K562 (cell line): ENCODE measurements around the gene BCAS3. TPM values are rescaled to one million over a fixed set of nuclear protein-coding genes. Genes with fewer than 3 reads are reported as not detected.

Experiments used
- ATAC-seq: fragments of 200-7000 bp; cut with Tn5 transposase; 3 replicates; pipeline ENCODE4 v1.9.1; 2020; ENCODE audit warnings: moderate library complexity
- BruUV-seq: library from RNA; stranded (reverse); fragments of 400-500 nt; replicated peaks from 2 replicates; lab custom pipeline; 2021; lab: Mats Ljungman, UMichigan
- CTCF ChIA-PET: fragments of 300-600 bp; formaldehyde crosslinking; extraction: SDS; loops from one replicate; lab custom pipeline; 2021; ENCODE audit warnings: low intra/inter-chr PET ratio; lab: Yijun Ruan, JAX
- POLR2A ChIA-PET: fragments of 300-600, 350-650 bp; sonication (Branson Sonifier 250); formaldehyde crosslinking; extraction: SDS; loops from one replicate; lab custom pipeline; 2021; ENCODE audit warnings: antibody characterized with exemption, inconsistent platforms; lab: Yijun Ruan, JAX
- DNase-seq, 4 experiments: peaks; one replicate each; pipeline versions ENCODE4 v3.0.0 to v3.0.0-alpha.2; 2011 to 2018; ENCODE audit warnings: low spot score in 3 of 4, mixed read lengths in 3 of 4; ENCODE audit errors: extremely low read depth in 1 of 4
- FAIRE-seq: peaks from 2 replicates; lab custom pipeline; 2011; peaks lifted over from hg19 to GRCh38; lab: Jason Lieb, UNC
- H2AFZ ChIP-seq: 2 replicates; pipeline ENCODE4 v1.6.0; 2011; ENCODE audit warnings: low read depth, low read length, control low read depth, inconsistent platforms
- H3K27ac ChIP-seq: fragments of 200-600 bp; 3 replicates; pipeline ENCODE4 v1.8.0; 2011; ENCODE audit warnings: low read depth, mild to moderate bottlenecking, control low read depth, inconsistent platforms, low read length, moderate library complexity, mixed read lengths; ENCODE audit errors: extremely low read depth
- H3K27me3 ChIP-seq, 2 experiments: fragments of 300-600 bp in 1 of 2; 2 replicates in 1 of 2; 3 replicates in 1 of 2; pipeline versions ENCODE4 v1.6.0 to v1.8.0; 2011; ENCODE audit warnings: inconsistent platforms in 2 of 2, low read length in 2 of 2, mild to moderate bottlenecking in 1 of 2, mixed read lengths in 1 of 2, moderate library complexity in 1 of 2; ENCODE audit not compliant: control insufficient read depth in 2 of 2, insufficient read depth in 2 of 2
- H3K36me3 ChIP-seq: fragments of 300-600 bp; 3 replicates; pipeline ENCODE4 v1.8.0; 2011; ENCODE audit warnings: mild to moderate bottlenecking, low read length, inconsistent platforms; ENCODE audit not compliant: control insufficient read depth, insufficient read depth
- H3K4me1 ChIP-seq, 2 experiments: fragments of 200-600 bp in 1 of 2; replicated peaks in 1 of 2; 2 replicates in 1 of 2; 3 replicates in 1 of 2; pipeline versions ENCODE4 v1.5.1 to v1.8.0; 2011; ENCODE audit warnings: inconsistent platforms in 2 of 2, low read length in 2 of 2, mild to moderate bottlenecking in 1 of 2, mixed read lengths in 1 of 2, moderate library complexity in 1 of 2; ENCODE audit not compliant: control insufficient read depth in 2 of 2, insufficient read depth in 2 of 2
- H3K4me2 ChIP-seq: 2 replicates; pipeline ENCODE4 v1.6.1; 2011; ENCODE audit warnings: low read length, control low read depth, inconsistent platforms, mixed read lengths; ENCODE audit not compliant: insufficient read depth
- H3K4me3 ChIP-seq: fragments of 200-600 bp; sonication (generic), shearing (Covaris generic); 2 replicates; pipeline ENCODE4 v1.5.1; 2016; ENCODE audit warnings: control low read depth, inconsistent platforms
- H3K79me2 ChIP-seq: fragments of 200-600 bp; 3 replicates; pipeline ENCODE4 v1.8.0; 2011; ENCODE audit warnings: low read length, inconsistent platforms; ENCODE audit not compliant: control insufficient read depth, insufficient read depth
- H3K9ac ChIP-seq, 2 experiments: 2 replicates each; pipeline versions ENCODE4 v1.6.0 to v1.6.1; 2011; ENCODE audit warnings: low read depth in 2 of 2, low read length in 2 of 2, control low read depth in 1 of 2, inconsistent platforms in 1 of 2, mild to moderate bottlenecking in 1 of 2, mixed read lengths in 1 of 2; ENCODE audit not compliant: insufficient read depth in 1 of 2
- H3K9me1 ChIP-seq: one replicate; pipeline ENCODE4 v1.6.0; 2011; ENCODE audit warnings: inconsistent platforms, mild to moderate bottlenecking, low read length, moderate library complexity; ENCODE audit not compliant: control insufficient read depth, insufficient read depth
- H3K9me3 ChIP-seq: replicated peaks from 2 replicates; pipeline ENCODE4 v1.5.1; 2011; ENCODE audit warnings: low read depth, low read length, inconsistent platforms; ENCODE audit not compliant: control insufficient read depth, insufficient read depth
- H4K20me1 ChIP-seq: replicated peaks from 2 replicates; pipeline ENCODE4 v1.6.1; 2011; ENCODE audit warnings: low read length, inconsistent platforms, mixed read lengths; ENCODE audit not compliant: control insufficient read depth, insufficient read depth
- ATF1 ChIP-seq, 2 experiments: fragments of 450-650 bp in 1 of 2; IDR thresholded peaks; 2 replicates each; pipeline ENCODE4 v1.6.1; 2016; ENCODE audit warnings: missing compliant biosample characterization in 1 of 2, missing genetic modification characterization in 1 of 2
- DNMT1 ChIP-seq: fragments of 450-650 bp; IDR thresholded peaks from 2 replicates; pipeline ENCODE4 v1.6.1; 2016; ENCODE audit warnings: antibody characterized with exemption, mild to moderate bottlenecking
- ESRRA ChIP-seq: fragments of 450-650 bp; IDR thresholded peaks from 2 replicates; pipeline ENCODE4 v1.6.1; 2014; ENCODE audit warnings: low read depth, mild to moderate bottlenecking, moderate library complexity, borderline replicate concordance
- FOS ChIP-seq: IDR thresholded peaks from 3 replicates; pipeline ENCODE4 v1.6.1; 2011; ENCODE audit not compliant: insufficient read length; ENCODE audit errors: extremely low read depth
- KAT2B ChIP-seq: IDR thresholded peaks from one replicate; pipeline ENCODE4 v1.6.1; 2012; ENCODE audit warnings: low read depth, mild to moderate bottlenecking, control low read depth, inconsistent platforms, low read length, moderate library complexity
- MEF2A ChIP-seq: IDR thresholded peaks from 2 replicates; pipeline ENCODE4 v1.6.1; 2011; ENCODE audit warnings: low read depth, mild to moderate bottlenecking, low read length, moderate library complexity; ENCODE audit not compliant: control insufficient read depth
- MTA1 ChIP-seq: fragments of 450-650 bp; IDR thresholded peaks from 2 replicates; pipeline ENCODE4 v1.6.1; 2017; ENCODE audit warnings: borderline replicate concordance
- NBN ChIP-seq: fragments of 450-650 bp; IDR thresholded peaks from 2 replicates; pipeline ENCODE4 v1.6.1; 2016; ENCODE audit warnings: low read depth, mild to moderate bottlenecking
- PCBP1 ChIP-seq: fragments of 200-400 bp; formaldehyde crosslinking; IDR thresholded peaks from 2 replicates; pipeline ENCODE4 v1.6.1; 2018; ENCODE audit warnings: mild to moderate bottlenecking, low read depth, low read length; ENCODE audit not compliant: poor library complexity, severe bottlenecking
- TEAD1 ChIP-seq, 2 experiments: fragments of 450-650 bp in 1 of 2; sonication (generic) in 1 of 2; formaldehyde crosslinking; IDR thresholded peaks; 2 replicates each; pipeline versions ENCODE4 v1.4.0 to v1.8.0; 2020 to 2022; ENCODE audit warnings: mild to moderate bottlenecking in 2 of 2, missing genetic modification reagents in 1 of 2
- YBX1 ChIP-seq: fragments of 450-650 bp; IDR thresholded peaks from 2 replicates; pipeline ENCODE4 v1.7.1; 2016; ENCODE audit warnings: mild to moderate bottlenecking
- ZNF134 ChIP-seq: fragments of 250-450 bp; sonication (Bioruptor Pico); conservative IDR thresholded peaks from 2 replicates; pipeline ENCODE4 v1.4.0; 2020
- ZNF217 ChIP-seq: sonication (generic); formaldehyde crosslinking; IDR thresholded peaks from 2 replicates; pipeline ENCODE4 v1.8.0; 2022; ENCODE audit warnings: mild to moderate bottlenecking, missing genetic modification reagents
- WGBS: fragments of 100-300 bp; shearing (Covaris generic); methylation state at CpG from one replicate; pipeline ENCODE4 v1.1.6; 2016; ENCODE audit warnings: low coverage, mixed read lengths; ENCODE audit not compliant: insufficient coverage; ENCODE audit errors: missing lambda C conversion rate; 5-methylcytosine and 5-hydroxymethylcytosine counted together
- in situ Hi-C: fragments of 300-500 bp; cut with MboI; formaldehyde crosslinking; loops from 4 replicates; pipeline ENCODE4 v1.15.0; 2018; ENCODE audit warnings: inconsistent platforms, mixed read lengths
- intact Hi-C: fragments of 100-400 bp; cut with micrococcal nuclease; formaldehyde crosslinking; loops from 2 replicates; pipeline ENCODE4 v1.14.2; 2022
- polyA plus RNA-seq, 8 experiments: library from polyadenylated mRNA; depleted of rRNA in 4 of 8; stranded (reverse) in 5 of 8; unstranded in 3 of 8; fragments of >200 nt; fragmentation: Nextera tagmentation in 2 of 8; fragmentation: Illumina TruSeq in 1 of 8; extraction: Ambion mirVana in 2 of 8; extraction: Trizol in 1 of 8; gene quantifications; 2 replicates each; pipeline versions ENCODE4 v1.2.1 to v1.2.3, GENCODE V29; 2011 to 2014; ENCODE audit warnings: inconsistent platforms in 1 of 8, missing spikeins in 1 of 8
- total RNA-seq, 7 experiments: library from RNA; depleted of rRNA in 6 of 7; stranded (reverse); fragments of >200 nt in 6 of 7; fragmentation: Illumina TruSeq in 2 of 7; extraction: Trizol in 2 of 7; gene quantifications; 2 replicates each; pipeline versions ENCODE4 v1.2.1 to v1.2.3, GENCODE V29; 2011 to 2021; ENCODE audit warnings: low replicate concordance in 1 of 7
- TF ChIP-seq, protein P1 (sequence below): fragments of 250-450 bp; sonication (Bioruptor Pico); IDR thresholded peaks from 2 replicates; pipeline ENCODE4 v1.4.0; 2020
- TF ChIP-seq, protein P2 (sequence below): fragments of 450-650 bp; IDR thresholded peaks from 2 replicates; pipeline ENCODE4 v1.6.1; 2017; ENCODE audit warnings: antibody characterized with exemption

BCAS3 gene
- total and polyA plus RNA-seq, 9 of the 15 experiments (the other 6 are each of a cell fraction or from before 2014, with no cell fraction given): 1.9 to 5.5 (median 3.5) TPM

GRCh38 chr17:61323003-61323908 is 645.6 kb downstream of the BCAS3 start:
- Histone ChIP-seq H3K9me3 (no peaks in the 10 kb centered on the region), H3K27ac (no peak overlapping the region), H3K9me1 (no peaks in the 10 kb centered on the region), H3K79me2 (no peaks in the 10 kb centered on the region), H4K20me1 (no peaks in the 10 kb centered on the region; the same call in 1 of the 2 replicates), H3K4me1 (no peaks in the 10 kb centered on the region), H3K36me3 (no peaks in the 10 kb centered on the region), H3K4me2 (no peak overlapping the region), H3K27me3 (peaks cover 18 to 24% of the 10 kb centered on the region in 2 experiments; a peak in 4 of 5 replicates), H3K4me3 (no peak overlapping the region), H3K9ac (no peak overlapping the region), H2AFZ (no peak overlapping the region)
- 1% methylated on average over 12 of the region's 13 CpGs for WGBS
- in situ Hi-C loops (no loop called here), intact Hi-C loops (no loop called here)
- no TSS peak for BruUV-seq
- DNase-seq (no peak), FAIRE-seq (no peak), ATAC-seq (no peak)
- CTCF ChIA-PET: no interaction called here
- POLR2A ChIA-PET: interaction anchor here (0.6 to 1.0 kb wide), 3 partner anchors 13 to 48 kb away, joined by 3 to 4 read pairs (median 3); no protein-coding TSS in a partner anchor
- TF ChIP-seq TEAD1 (CRISPR knock-in tag; IDR thresholded peaks at IDR 0.05) (no peak), ATF1 (CRISPR knock-in tag; IDR thresholded peaks at IDR 0.05) (no peak), ATF1 (tag; IDR thresholded peaks at IDR 0.05) (no peak), ESRRA (no peak), NBN (no peak), KAT2B (no peak), MTA1 (no peak), ZNF217 (CRISPR knock-in tag) (no peak), PCBP1 (no peak), MEF2A (no peak), YBX1 (no peak), DNMT1 (no peak), ZNF134 (no peak), FOS (no peak)
- TF ChIP-seq, protein P1, sequence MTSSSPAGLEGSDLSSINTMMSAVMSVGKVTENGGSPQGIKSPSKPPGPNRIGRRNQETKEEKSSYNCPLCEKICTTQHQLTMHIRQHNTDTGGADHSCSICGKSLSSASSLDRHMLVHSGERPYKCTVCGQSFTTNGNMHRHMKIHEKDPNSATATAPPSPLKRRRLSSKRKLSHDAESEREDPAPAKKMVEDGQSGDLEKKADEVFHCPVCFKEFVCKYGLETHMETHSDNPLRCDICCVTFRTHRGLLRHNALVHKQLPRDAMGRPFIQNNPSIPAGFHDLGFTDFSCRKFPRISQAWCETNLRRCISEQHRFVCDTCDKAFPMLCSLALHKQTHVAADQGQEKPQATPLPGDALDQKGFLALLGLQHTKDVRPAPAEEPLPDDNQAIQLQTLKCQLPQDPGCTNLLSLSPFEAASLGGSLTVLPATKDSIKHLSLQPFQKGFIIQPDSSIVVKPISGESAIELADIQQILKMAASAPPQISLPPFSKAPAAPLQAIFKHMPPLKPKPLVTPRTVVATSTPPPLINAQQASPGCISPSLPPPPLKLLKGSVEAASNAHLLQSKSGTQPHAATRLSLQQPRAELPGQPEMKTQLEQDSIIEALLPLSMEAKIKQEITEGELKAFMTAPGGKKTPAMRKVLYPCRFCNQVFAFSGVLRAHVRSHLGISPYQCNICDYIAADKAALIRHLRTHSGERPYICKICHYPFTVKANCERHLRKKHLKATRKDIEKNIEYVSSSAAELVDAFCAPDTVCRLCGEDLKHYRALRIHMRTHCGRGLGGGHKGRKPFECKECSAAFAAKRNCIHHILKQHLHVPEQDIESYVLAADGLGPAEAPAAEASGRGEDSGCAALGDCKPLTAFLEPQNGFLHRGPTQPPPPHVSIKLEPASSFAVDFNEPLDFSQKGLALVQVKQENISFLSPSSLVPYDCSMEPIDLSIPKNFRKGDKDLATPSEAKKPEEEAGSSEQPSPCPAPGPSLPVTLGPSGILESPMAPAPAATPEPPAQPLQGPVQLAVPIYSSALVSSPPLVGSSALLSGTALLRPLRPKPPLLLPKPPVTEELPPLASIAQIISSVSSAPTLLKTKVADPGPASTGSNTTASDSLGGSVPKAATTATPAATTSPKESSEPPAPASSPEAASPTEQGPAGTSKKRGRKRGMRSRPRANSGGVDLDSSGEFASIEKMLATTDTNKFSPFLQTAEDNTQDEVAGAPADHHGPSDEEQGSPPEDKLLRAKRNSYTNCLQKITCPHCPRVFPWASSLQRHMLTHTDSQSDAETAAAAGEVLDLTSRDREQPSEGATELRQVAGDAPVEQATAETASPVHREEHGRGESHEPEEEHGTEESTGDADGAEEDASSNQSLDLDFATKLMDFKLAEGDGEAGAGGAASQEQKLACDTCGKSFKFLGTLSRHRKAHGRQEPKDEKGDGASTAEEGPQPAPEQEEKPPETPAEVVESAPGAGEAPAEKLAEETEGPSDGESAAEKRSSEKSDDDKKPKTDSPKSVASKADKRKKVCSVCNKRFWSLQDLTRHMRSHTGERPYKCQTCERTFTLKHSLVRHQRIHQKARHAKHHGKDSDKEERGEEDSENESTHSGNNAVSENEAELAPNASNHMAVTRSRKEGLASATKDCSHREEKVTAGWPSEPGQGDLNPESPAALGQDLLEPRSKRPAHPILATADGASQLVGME (CRISPR knock-in tag): no peak
- TF ChIP-seq, protein P2, sequence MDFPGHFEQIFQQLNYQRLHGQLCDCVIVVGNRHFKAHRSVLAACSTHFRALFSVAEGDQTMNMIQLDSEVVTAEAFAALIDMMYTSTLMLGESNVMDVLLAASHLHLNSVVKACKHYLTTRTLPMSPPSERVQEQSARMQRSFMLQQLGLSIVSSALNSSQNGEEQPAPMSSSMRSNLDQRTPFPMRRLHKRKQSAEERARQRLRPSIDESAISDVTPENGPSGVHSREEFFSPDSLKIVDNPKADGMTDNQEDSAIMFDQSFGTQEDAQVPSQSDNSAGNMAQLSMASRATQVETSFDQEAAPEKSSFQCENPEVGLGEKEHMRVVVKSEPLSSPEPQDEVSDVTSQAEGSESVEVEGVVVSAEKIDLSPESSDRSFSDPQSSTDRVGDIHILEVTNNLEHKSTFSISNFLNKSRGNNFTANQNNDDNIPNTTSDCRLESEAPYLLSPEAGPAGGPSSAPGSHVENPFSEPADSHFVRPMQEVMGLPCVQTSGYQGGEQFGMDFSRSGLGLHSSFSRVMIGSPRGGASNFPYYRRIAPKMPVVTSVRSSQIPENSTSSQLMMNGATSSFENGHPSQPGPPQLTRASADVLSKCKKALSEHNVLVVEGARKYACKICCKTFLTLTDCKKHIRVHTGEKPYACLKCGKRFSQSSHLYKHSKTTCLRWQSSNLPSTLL: no peak
